ENCODE results near the gene EPN1.

The EPN1 gene

GRCh38 chr19:55674841-55675660 is at the start of gene EPN1:
EPN1 (plus strand) TSS chr19:55675226; CDS start chr19:55678628, 3,402 bp downstream.
- peak; percentile 98 for DNase-seq (ENCODE audit: low spot score)

GRCh38 chr19:55626350-55626749 is 48.7 kb upstream of the EPN1 start:
- DNase-seq (ENCODE audit: low spot score), result no peak

- no peak for DNase-seq (ENCODE audit: low spot score)
These were observed 42.6 kb upstream of the EPN1 start for GRCh38 chr19:55632463-55632834.

GRCh38 chr19:55633861-55634260 is 41.2 kb upstream of the EPN1 start:
- no peak for DNase-seq (ENCODE audit: low spot score)

GRCh38 chr19:55635334-55635717 is 39.7 kb upstream of the EPN1 start:
- DNase-seq (ENCODE audit: low spot score), result no peak

GRCh38 chr19:55635856-55636440 is 39.1 kb upstream of the EPN1 start:
- no peak for DNase-seq (ENCODE audit: low spot score)

GRCh38 chr19:55636723-55637122 is 38.3 kb upstream of the EPN1 start:
- DNase-seq (ENCODE audit: low spot score), result no peak

GRCh38 chr19:55637534-55637933 is 37.5 kb upstream of the EPN1 start:
- DNase-seq (ENCODE audit: low spot score), result no peak

GRCh38 chr19:55638864-55639359 is 36.1 kb upstream of the EPN1 start:
- no peak for DNase-seq (ENCODE audit: low spot score)

- no peak for DNase-seq (ENCODE audit: low spot score)
These were observed 34.9 kb upstream of the EPN1 start for GRCh38 chr19:55640043-55640576.

GRCh38 chr19:55640577-55641425 is 34.2 kb upstream of the EPN1 start, which contains the start of gene ZNF580:
ZNF580 (plus strand) TSS chr19:55641002; CDS start chr19:55642509, 1,507 bp downstream.
- DNase-seq (ENCODE audit: low spot score), result peak; percentile 88

GRCh38 chr19:55641426-55642152 is 33.4 kb upstream of the EPN1 start:
- DNase-seq (ENCODE audit: low spot score), result peak; percentile 65

GRCh38 chr19:55642153-55643002 is 32.6 kb upstream of the EPN1 start:
- DNase-seq (ENCODE audit: low spot score), result peak; percentile 64

- peak; percentile 83 for DNase-seq (ENCODE audit: low spot score)
These were observed 31.8 kb upstream of the EPN1 start, which contains the start of gene ZNF581 for GRCh38 chr19:55643003-55643886. ZNF581 (plus strand) TSS chr19:55643649; CDS start chr19:55644572, 923 bp downstream.

- no peak for DNase-seq (ENCODE audit: low spot score)
These were observed 31.2 kb upstream of the EPN1 start for GRCh38 chr19:55643887-55644176.

- no peak for DNase-seq (ENCODE audit: low spot score)
These were observed 30.7 kb upstream of the EPN1 start for GRCh38 chr19:55644191-55644833.

GRCh38 chr19:55644842-55645511 is 30.0 kb upstream of the EPN1 start:
- DNase-seq (ENCODE audit: low spot score), result no peak

GRCh38 chr19:55645512-55645881 is 29.5 kb upstream of the EPN1 start:
- DNase-seq (ENCODE audit: low spot score), result no peak
